ENCODE measurements around the gene SGK1. TPM values are rescaled to one million over a fixed set of nuclear protein-coding genes. Genes with fewer than 3 reads are reported as not detected.

The SGK1 gene
- total RNA-seq, 1 experiment from 2014 or later: 23.2 TPM

GRCh38 chr6:134164300-134164699 lies 153.6 kb downstream of the SGK1 start:
- no peak for DNase-seq (ENCODE audit: low spot score)
- Mint-ChIP-seq H3K27me3 (ENCODE audit: low read depth) (no peaks in the 10 kb centered on the region), H3K9me3 (peaks cover 5% of the 10 kb centered on the region), H3K36me3 (peaks cover 18% of the 10 kb centered on the region), H3K27ac (no peak overlapping the region), H3K4me3 (no peak overlapping the region), H3K4me1 (peaks cover 23% of the 10 kb centered on the region)
- TF ChIP-seq TP53 (CRISPR knock-in tag; IDR thresholded peaks at IDR 0.05) (no peak), ZNF671 (CRISPR knock-in tag; IDR thresholded peaks at IDR 0.05) (no peak), STAT6 (CRISPR knock-in tag; conservative IDR thresholded peaks at IDR 0.05; ENCODE audit: low read depth) (no peak), ZNF512 (CRISPR knock-in tag; IDR thresholded peaks at IDR 0.05; ENCODE audit: borderline replicate concordance) (no peak), E2F4 (CRISPR knock-in tag; IDR thresholded peaks at IDR 0.05; ENCODE audit: borderline replicate concordance, low read depth) (no peak), NFYB (CRISPR knock-in tag; conservative IDR thresholded peaks at IDR 0.05; ENCODE audit: low read depth) (no peak), ZNF396 (CRISPR knock-in tag; IDR thresholded peaks at IDR 0.05; ENCODE audit: borderline replicate concordance) (no peak), NR2C2 (CRISPR knock-in tag; IDR thresholded peaks at IDR 0.05) (no peak), ATF2 (CRISPR knock-in tag; IDR thresholded peaks at IDR 0.05; ENCODE audit: borderline replicate concordance, low read depth) (no peak), CDX4 (CRISPR knock-in tag; IDR thresholded peaks at IDR 0.05; ENCODE audit: borderline replicate concordance) (no peak), ERG (CRISPR knock-in tag; IDR thresholded peaks at IDR 0.05) (no peak), MXD4 (CRISPR knock-in tag; IDR thresholded peaks at IDR 0.05; ENCODE audit: borderline replicate concordance) (no peak), USF2 (CRISPR knock-in tag; IDR thresholded peaks at IDR 0.05) (no peak), ZMAT4 (CRISPR knock-in tag; IDR thresholded peaks at IDR 0.05) (no peak), ATF3 (CRISPR knock-in tag; conservative IDR thresholded peaks at IDR 0.05) (no peak), SMAD4 (CRISPR knock-in tag; IDR thresholded peaks at IDR 0.05) (no peak), ZNF219 (CRISPR knock-in tag; IDR thresholded peaks at IDR 0.05; ENCODE audit: borderline replicate concordance) (no peak), EMX1 (CRISPR knock-in tag; IDR thresholded peaks at IDR 0.05) (no peak)
- ATAC-seq: no peak
- ChIA-PET CTCF (interaction anchor here (1.1 to 1.2 kb wide), 2 partner anchors 477 to 718 kb away, joined by 4 to 6 read pairs; no protein-coding TSS in a partner anchor), POLR2A (no interaction called here)
